ENCODE measurements around the gene COL8A2.

COL8A2 gene
- 0 to 0.21 (median 0) reads per million in 9 experiments for total RNA-seq

- Mint-ChIP-seq H3K27me3 (peaks cover 48 to 56% of the 10 kb centered on the region in 2 donors), H3K4me1 (ENCODE audit: low read depth in 2 of 2) (peaks cover 16 to 17% of the 10 kb centered on the region in 2 donors), H3K9me3 (no peaks in the 10 kb centered on the region), H3K36me3 (ENCODE audit: insufficient read depth) (peaks cover 2% of the 10 kb centered on the region), H3K27ac (no peak within 1 kb of the TSS), H3K4me3 (peak within 1 kb of the TSS; percentile 70 to 72)
- DNase-seq (no peak), ATAC-seq (replicated peaks) (peak; percentile 51)
These were observed at the start of gene COL8A2 for GRCh38 chr1:36125129-36125991. TSS of gene COL8A2 (minus strand) at chr1:36125222. CDS start at chr1:36100242, 24,980 bp downstream.

- peaks cover 75% of the 10 kb centered on the region for H3K36me3 Mint-ChIP-seq (ENCODE audit: insufficient read depth)
- DNase-seq = no peak
- no peak for ATAC-seq (replicated peaks)
- H3K9me3 Mint-ChIP-seq = no peaks in the 10 kb centered on the region
- H3K27ac Mint-ChIP-seq = peak overlapping the region; percentile 19 to 83
- H3K27me3 Mint-ChIP-seq = no peaks in the 10 kb centered on the region
- peaks cover 12 to 15% of the 10 kb centered on the region in 2 donors for H3K4me1 Mint-ChIP-seq (ENCODE audit: low read depth in 2 of 2)
- H3K4me3 Mint-ChIP-seq = no peak overlapping the region
These were observed 49.7 kb upstream of the COL8A2 start for GRCh38 chr1:36174713-36175112.

- DNase-seq (no peak), ATAC-seq (replicated peaks) (no peak)
- peaks cover 70% of the 10 kb centered on the region for H3K36me3 Mint-ChIP-seq (ENCODE audit: insufficient read depth)
- H3K27me3 Mint-ChIP-seq = no peaks in the 10 kb centered on the region
- peaks cover 19 to 23% of the 10 kb centered on the region in 2 donors for H3K4me1 Mint-ChIP-seq (ENCODE audit: low read depth in 2 of 2)
- H3K4me3 Mint-ChIP-seq = no peak overlapping the region
- H3K27ac Mint-ChIP-seq = peak overlapping the region in 1 of 2 donors; percentile 41
- no peaks in the 10 kb centered on the region for H3K9me3 Mint-ChIP-seq
These were observed 48.0 kb upstream of the COL8A2 start for GRCh38 chr1:36172983-36173382.

GRCh38 chr1:36172017-36172747 is 47.2 kb upstream of the COL8A2 start:
- H3K27ac Mint-ChIP-seq = no peak overlapping the region
- DNase-seq (no peak), ATAC-seq (replicated peaks) (no peak)
- H3K4me1 Mint-ChIP-seq (ENCODE audit: low read depth in 2 of 2) = peaks cover 20 to 23% of the 10 kb centered on the region in 2 donors
- H3K36me3 Mint-ChIP-seq (ENCODE audit: insufficient read depth) = peaks cover 71% of the 10 kb centered on the region
- H3K27me3 Mint-ChIP-seq = no peaks in the 10 kb centered on the region
- H3K4me3 Mint-ChIP-seq = no peak overlapping the region
- no peaks in the 10 kb centered on the region for H3K9me3 Mint-ChIP-seq

- Mint-ChIP-seq H3K4me3 (no peak overlapping the region), H3K4me1 (ENCODE audit: low read depth in 2 of 2) (peaks cover 32 to 36% of the 10 kb centered on the region in 2 donors), H3K27me3 (no peaks in the 10 kb centered on the region), H3K9me3 (no peaks in the 10 kb centered on the region), H3K36me3 (ENCODE audit: insufficient read depth) (peaks cover 71% of the 10 kb centered on the region), H3K27ac (peak overlapping the region in 1 of 2 donors; percentile 74)
- DNase-seq = no peak
- no peak for ATAC-seq (replicated peaks)
These were observed 45.8 kb upstream of the COL8A2 start for GRCh38 chr1:36170643-36171412.

- H3K27me3 Mint-ChIP-seq = no peaks in the 10 kb centered on the region
- DNase-seq = no peak
- no peak for ATAC-seq (replicated peaks)
- H3K4me3 Mint-ChIP-seq = peak overlapping the region in 1 of 2 donors; percentile 15
- no peaks in the 10 kb centered on the region for H3K9me3 Mint-ChIP-seq
- peak overlapping the region; percentile 85 to 89 for H3K27ac Mint-ChIP-seq
- H3K36me3 Mint-ChIP-seq (ENCODE audit: insufficient read depth) = peaks cover 62% of the 10 kb centered on the region
- H3K4me1 Mint-ChIP-seq (ENCODE audit: low read depth in 2 of 2) = peaks cover 34 to 40% of the 10 kb centered on the region in 2 donors
These were observed 43.5 kb upstream of the COL8A2 start for GRCh38 chr1:36168514-36168913.

GRCh38 chr1:36166938-36167905 is 42.2 kb upstream of the COL8A2 start:
- H3K36me3 Mint-ChIP-seq (ENCODE audit: insufficient read depth) = peaks cover 59% of the 10 kb centered on the region
- peak overlapping the region in 1 of 2 donors; percentile 2 for H3K4me3 Mint-ChIP-seq

GRCh38 chr1:36166136-36166535 is 41.1 kb upstream of the COL8A2 start:
- DNase-seq = no peak
- Mint-ChIP-seq H3K9me3 (no peaks in the 10 kb centered on the region), H3K27me3 (no peaks in the 10 kb centered on the region), H3K27ac (peak overlapping the region; percentile 45 to 57), H3K36me3 (ENCODE audit: insufficient read depth) (peaks cover 56% of the 10 kb centered on the region), H3K4me3 (no peak overlapping the region), H3K4me1 (ENCODE audit: low read depth in 2 of 2) (peaks cover 51 to 60% of the 10 kb centered on the region in 2 donors)
- no peak for ATAC-seq (replicated peaks)

More at GRCh38 chr1:36166938-36167905, 42.2 kb upstream of the COL8A2 start:
- Mint-ChIP-seq H3K9me3 (no peaks in the 10 kb centered on the region), H3K27ac (peak overlapping the region; percentile 23 to 89), H3K27me3 (no peaks in the 10 kb centered on the region), H3K4me1 (ENCODE audit: low read depth in 2 of 2) (peaks cover 40 to 52% of the 10 kb centered on the region in 2 donors)
- DNase-seq (no peak), ATAC-seq (replicated peaks) (no peak)

- H3K36me3 Mint-ChIP-seq (ENCODE audit: insufficient read depth) = peaks cover 47% of the 10 kb centered on the region
These were observed 40.1 kb upstream of the COL8A2 start for GRCh38 chr1:36165145-36165544.

GRCh38 chr1:36164361-36164760 is 39.3 kb upstream of the COL8A2 start:
- H3K9me3 Mint-ChIP-seq = no peaks in the 10 kb centered on the region
- DNase-seq (no peak), ATAC-seq (replicated peaks) (no peak)
- H3K27me3 Mint-ChIP-seq = no peaks in the 10 kb centered on the region
- H3K4me1 Mint-ChIP-seq (ENCODE audit: low read depth in 2 of 2) = peaks cover 60 to 69% of the 10 kb centered on the region in 2 donors
- peaks cover 42% of the 10 kb centered on the region for H3K36me3 Mint-ChIP-seq (ENCODE audit: insufficient read depth)
- no peak overlapping the region for H3K4me3 Mint-ChIP-seq
- H3K27ac Mint-ChIP-seq = peak overlapping the region; percentile 1 to 5

More at GRCh38 chr1:36165145-36165544, 40.1 kb upstream of the COL8A2 start:
- DNase-seq (no peak), ATAC-seq (replicated peaks) (no peak)
- Mint-ChIP-seq H3K4me3 (no peak overlapping the region), H3K4me1 (ENCODE audit: low read depth in 2 of 2) (peaks cover 54 to 64% of the 10 kb centered on the region in 2 donors), H3K9me3 (no peaks in the 10 kb centered on the region), H3K27me3 (no peaks in the 10 kb centered on the region), H3K27ac (peak overlapping the region; percentile 1 to 45)

- Mint-ChIP-seq H3K4me3 (peak overlapping the region; percentile 29 to 82), H3K27me3 (no peaks in the 10 kb centered on the region), H3K36me3 (ENCODE audit: insufficient read depth) (peaks cover 42% of the 10 kb centered on the region), H3K4me1 (ENCODE audit: low read depth in 2 of 2) (peaks cover 61 to 70% of the 10 kb centered on the region in 2 donors), H3K9me3 (no peaks in the 10 kb centered on the region), H3K27ac (peak overlapping the region; percentile 97 to 99)
- DNase-seq = no peak
- ATAC-seq (replicated peaks) = no peak
These were observed 38.4 kb upstream of the COL8A2 start for GRCh38 chr1:36163426-36163825.

- peak overlapping the region; percentile 82 for H3K4me3 Mint-ChIP-seq
- H3K4me1 Mint-ChIP-seq (ENCODE audit: low read depth in 2 of 2) = peaks cover 65 to 74% of the 10 kb centered on the region in 2 donors
- no peak for DNase-seq
- no peak for ATAC-seq (replicated peaks)
- H3K27me3 Mint-ChIP-seq = no peaks in the 10 kb centered on the region
- peaks cover 38% of the 10 kb centered on the region for H3K36me3 Mint-ChIP-seq (ENCODE audit: insufficient read depth)
- H3K9me3 Mint-ChIP-seq = no peaks in the 10 kb centered on the region
- peak overlapping the region; percentile 97 to 99 for H3K27ac Mint-ChIP-seq
These were observed 37.7 kb upstream of the COL8A2 start for GRCh38 chr1:36162680-36163239.

Data from effector memory CD8-positive, alpha-beta T cell (primary cell).